Activated naive CD4-positive, alpha-beta T cell treated with anti-CD3 and anti-CD28 coated beads for 36 hours (primary cell): ENCODE data around the gene SBNO1. TPM values are rescaled to one million over a fixed set of nuclear protein-coding genes. Genes with fewer than 3 reads are reported as not detected.
A peak's percentile ranks its signal among the peaks of the same experiment; 100 is the strongest.

Experiments used
- CTCF ChIA-PET: fragments of 350-600 bp; sonication (Branson Sonifier 250); formaldehyde crosslinking; loops from one replicate; lab custom pipeline; 2021; ENCODE audit warnings: antibody characterized with exemption; lab: Charles Lee
- DNase-seq: peaks from one replicate; pipeline ENCODE4 v3.0.0-alpha.2; 2020
- H3K27ac Mint-ChIP-seq: one replicate; pipeline ENCODE4 v1.8.0; 2021; ENCODE audit warnings: mild to moderate bottlenecking, mixed read lengths
- H3K27me3 Mint-ChIP-seq: one replicate; pipeline ENCODE4 v1.8.0; 2021; ENCODE audit warnings: low read depth, mixed read lengths
- H3K36me3 Mint-ChIP-seq: one replicate; pipeline ENCODE4 v1.8.0; 2021; ENCODE audit warnings: low read depth, mixed read lengths
- H3K4me1 Mint-ChIP-seq: one replicate; pipeline ENCODE4 v1.8.0; 2021; ENCODE audit warnings: low read depth, mixed read lengths
- H3K4me3 Mint-ChIP-seq: one replicate; pipeline ENCODE4 v1.8.0; 2021; ENCODE audit warnings: mild to moderate bottlenecking, moderate library complexity, mixed read lengths
- H3K9me3 Mint-ChIP-seq: one replicate; pipeline ENCODE4 v1.8.0; 2021; ENCODE audit warnings: mixed read lengths
- intact Hi-C: fragments of 100-400 bp; cut with micrococcal nuclease; formaldehyde crosslinking; loops from one replicate; pipeline ENCODE4 v1.15.1; 2023
- total RNA-seq, 2 experiments: library from RNA; stranded (reverse); gene quantifications; one replicate each; pipeline ENCODE4 v1.2.3, GENCODE V29; 2021

The SBNO1 gene
- total RNA-seq, 2 experiments from 2014 or later = 40.4 to 43.0 TPM

DNA sequence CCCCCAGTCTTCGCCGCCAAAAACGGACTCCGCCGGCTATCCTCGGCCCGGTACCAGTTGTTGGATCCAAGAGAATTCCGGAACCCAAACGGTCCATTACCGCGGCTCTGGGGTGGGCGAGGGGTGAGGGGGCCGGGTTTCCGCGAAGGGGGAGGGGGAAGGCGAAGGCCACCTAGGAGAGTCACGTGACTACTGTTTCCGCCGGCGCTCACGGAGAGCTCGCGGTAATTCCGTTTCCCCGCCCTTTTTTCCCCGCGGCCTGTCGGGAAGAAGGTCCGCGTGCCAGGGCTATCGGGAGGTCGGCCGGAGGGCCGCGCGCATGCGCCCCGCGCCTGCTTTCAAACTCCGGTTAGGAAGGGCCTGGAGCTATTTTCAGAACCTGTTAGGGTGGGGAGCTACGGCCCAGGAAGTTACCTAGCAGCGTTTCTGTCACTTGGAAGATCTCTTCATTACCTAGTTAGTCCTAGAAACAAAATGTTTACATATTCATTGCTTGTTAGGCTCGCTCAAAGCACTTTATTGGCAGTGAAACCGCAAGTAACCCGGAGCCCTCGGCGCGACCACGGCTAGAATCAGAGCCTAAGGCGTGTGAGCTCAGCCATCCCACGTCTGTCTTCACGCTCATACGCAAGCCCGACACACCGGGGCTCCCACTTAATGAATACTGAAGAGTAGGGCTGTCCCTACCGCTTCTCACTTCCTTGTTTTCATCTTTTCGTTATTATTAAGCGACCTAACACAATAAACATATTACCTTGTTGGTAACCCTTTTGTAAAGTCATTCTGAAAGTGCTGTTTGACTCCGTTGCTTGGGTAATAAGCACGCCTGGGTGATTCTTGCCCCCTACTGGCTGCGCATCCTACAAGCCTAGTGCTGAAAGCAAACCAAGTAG is 624 bp upstream of the SBNO1 start:
- Mint-ChIP-seq H3K4me1 (peaks cover 24% of the 10 kb centered on the region), H3K4me3 (peak overlapping the region; percentile 85), H3K9me3 (no peaks in the 10 kb centered on the region), H3K27me3 (no peaks in the 10 kb centered on the region), H3K36me3 (peaks cover 1% of the 10 kb centered on the region), H3K27ac (peak overlapping the region; percentile 99)
- intact Hi-C loops = loop anchor here (1.0 to 10.0 kb wide), 20 partner anchors 18 to 1552 kb away; partner anchors contain the start of genes CCDC92, CDK2AP1, DDX55 and EIF2B1
- CTCF ChIA-PET = interaction anchor here (0.5 to 1.5 kb wide), 15 partner anchors 9 to 330 kb away, joined by 3 to 6 read pairs (median 4); partner anchors contain the start of gene KMT5A
- peak; percentile 98 for DNase-seq

GRCh38 chr12:123363740-123364531 is 711 bp downstream of the SBNO1 start:
- H3K9me3 Mint-ChIP-seq = no peaks in the 10 kb centered on the region
- H3K4me3 Mint-ChIP-seq = peak overlapping the region; percentile 85
- H3K27ac Mint-ChIP-seq = peak overlapping the region; percentile 81
- intact Hi-C loops = loop anchor here (2.0 to 10.0 kb wide), 3 partner anchors 389 to 641 kb away; partner anchors contain the start of gene OGFOD2
- no peaks in the 10 kb centered on the region for H3K27me3 Mint-ChIP-seq
- H3K36me3 Mint-ChIP-seq = peaks cover 1% of the 10 kb centered on the region
- H3K4me1 Mint-ChIP-seq = peaks cover 28% of the 10 kb centered on the region
- CTCF ChIA-PET = interaction anchor here (0.6 to 1.0 kb wide), 2 partner anchors 10 to 25 kb away, joined by 3 to 4 read pairs; no protein-coding TSS in a partner anchor
- DNase-seq = peak; percentile 40

GRCh38 chr12:123363390-123363739 is 1.3 kb downstream of the SBNO1 start:
- peaks cover 28% of the 10 kb centered on the region for H3K4me1 Mint-ChIP-seq
- CTCF ChIA-PET = interaction anchor here (0.6 to 1.0 kb wide), 4 partner anchors 10 to 239 kb away, joined by 3 to 4 read pairs (median 3); no protein-coding TSS in a partner anchor

DNA sequence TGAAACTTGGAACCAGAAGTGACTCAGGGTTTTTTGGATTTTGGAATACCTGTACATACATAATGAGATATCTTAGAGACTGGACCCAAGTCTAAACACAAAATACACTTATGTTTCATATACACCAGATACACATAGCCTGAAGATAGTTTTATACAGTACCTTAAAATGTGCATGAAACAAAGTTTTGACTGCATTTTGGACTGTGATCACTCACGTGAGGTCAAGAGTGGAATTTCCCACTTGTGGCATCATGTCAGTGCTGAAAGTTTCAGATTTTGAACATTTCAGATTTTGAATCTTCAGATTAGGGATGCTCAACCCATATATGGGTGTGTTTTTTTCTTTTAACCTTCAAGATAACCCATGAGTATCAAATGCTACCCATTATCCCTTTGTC is 6.6 kb downstream of the SBNO1 start:
- intact Hi-C loops = no loop called here
- CTCF ChIA-PET = interaction anchor here (0.5 to 0.6 kb wide), 2 partner anchors 15 to 1285 kb away, joined by 3 to 8 read pairs; no protein-coding TSS in a partner anchor
- Mint-ChIP-seq H3K27me3 (no peaks in the 10 kb centered on the region), H3K36me3 (no peaks in the 10 kb centered on the region), H3K9me3 (no peaks in the 10 kb centered on the region), H3K4me3 (no peak overlapping the region), H3K27ac (no peak overlapping the region), H3K4me1 (peaks cover 53% of the 10 kb centered on the region)
- DNase-seq = no peak

More at GRCh38 chr12:123363390-123363739, 1.3 kb downstream of the SBNO1 start:
- Mint-ChIP-seq H3K9me3 (no peaks in the 10 kb centered on the region), H3K27me3 (no peaks in the 10 kb centered on the region), H3K4me3 (peak overlapping the region; percentile 85), H3K36me3 (peaks cover 1% of the 10 kb centered on the region), H3K27ac (peak overlapping the region; percentile 81)
- DNase-seq = no peak
- intact Hi-C loops = loop anchor here (10.0 kb wide), 2 partner anchors 489 to 641 kb away; no protein-coding TSS in a partner anchor

DNA sequence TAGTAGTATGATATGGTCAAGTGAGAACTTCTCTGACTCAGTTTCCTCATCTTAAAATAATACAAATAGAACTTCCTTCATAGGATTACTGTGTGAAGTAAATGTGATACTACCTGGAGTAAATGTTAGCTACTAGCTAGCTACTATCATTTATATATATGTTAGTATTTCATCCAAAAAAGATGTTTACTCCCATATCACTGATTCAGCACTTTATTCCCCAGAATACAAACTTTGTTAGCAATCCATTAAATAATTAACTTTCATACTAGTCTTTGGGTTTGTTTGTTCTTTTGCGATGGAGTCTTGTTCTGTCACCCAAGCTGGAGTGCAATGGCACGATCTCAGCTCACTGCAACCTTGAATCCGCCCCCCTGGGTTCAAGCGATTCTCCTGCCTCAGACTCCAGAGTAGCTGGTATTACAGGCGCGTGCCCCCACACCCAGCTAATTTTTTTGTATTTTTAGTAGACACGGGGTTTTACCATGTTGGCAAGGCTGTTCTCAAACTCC is 8.4 kb downstream of the SBNO1 start:
- Mint-ChIP-seq H3K27ac (no peak overlapping the region), H3K4me3 (no peak overlapping the region), H3K4me1 (peaks cover 60% of the 10 kb centered on the region), H3K9me3 (no peaks in the 10 kb centered on the region), H3K27me3 (no peaks in the 10 kb centered on the region), H3K36me3 (no peaks in the 10 kb centered on the region)
- CTCF ChIA-PET = interaction anchor here (0.8 to 1.3 kb wide), 3 partner anchors 9 to 226 kb away, joined by 3 to 4 read pairs (median 4); partner anchors contain the start of genes KMT5A and SBNO1
- no peak for DNase-seq
- intact Hi-C loops = no loop called here

DNA sequence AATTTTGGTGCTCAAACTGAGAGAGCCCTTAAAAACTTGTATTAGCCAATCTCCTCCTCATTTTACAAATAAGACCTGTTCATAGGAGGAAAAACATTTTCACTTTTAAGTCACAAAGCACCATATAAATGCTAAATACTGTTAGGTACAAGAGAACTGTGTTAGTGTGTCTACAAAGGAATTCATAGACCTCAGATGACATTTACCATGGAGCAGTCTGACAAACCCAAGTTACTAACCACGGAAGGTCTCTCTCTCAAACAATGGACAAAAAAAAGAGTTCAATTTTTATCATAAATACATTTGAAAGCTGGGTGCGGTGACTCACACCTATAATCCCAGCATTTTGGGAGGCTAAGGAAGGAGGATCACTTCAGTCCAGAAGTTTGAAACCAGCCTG is 10.0 kb downstream of the SBNO1 start:
- Mint-ChIP-seq H3K9me3 (no peaks in the 10 kb centered on the region), H3K27ac (no peak overlapping the region), H3K27me3 (no peaks in the 10 kb centered on the region)

GRCh38 chr12:123351349-123351748 is 13.3 kb downstream of the SBNO1 start:
- Mint-ChIP-seq H3K4me3 (no peak overlapping the region), H3K4me1 (peaks cover 40% of the 10 kb centered on the region), H3K27ac (no peak overlapping the region), H3K27me3 (no peaks in the 10 kb centered on the region), H3K9me3 (no peaks in the 10 kb centered on the region), H3K36me3 (peaks cover 5% of the 10 kb centered on the region)
- no peak for DNase-seq
- CTCF ChIA-PET = interaction anchor here (0.6 kb wide), 1 partner anchor 37 kb away, joined by 4 read pairs; no protein-coding TSS in a partner anchor
- intact Hi-C loops = no loop called here

More for the DNA sequence above, 10.0 kb downstream of the SBNO1 start:
- Mint-ChIP-seq H3K36me3 (no peaks in the 10 kb centered on the region), H3K4me1 (peaks cover 52% of the 10 kb centered on the region), H3K4me3 (no peak overlapping the region)
- CTCF ChIA-PET = interaction anchor here (1.0 to 1.3 kb wide), 2 partner anchors 12 to 228 kb away, joined by 3 to 4 read pairs; no protein-coding TSS in a partner anchor
- DNase-seq = no peak
- intact Hi-C loops = no loop called here

DNA sequence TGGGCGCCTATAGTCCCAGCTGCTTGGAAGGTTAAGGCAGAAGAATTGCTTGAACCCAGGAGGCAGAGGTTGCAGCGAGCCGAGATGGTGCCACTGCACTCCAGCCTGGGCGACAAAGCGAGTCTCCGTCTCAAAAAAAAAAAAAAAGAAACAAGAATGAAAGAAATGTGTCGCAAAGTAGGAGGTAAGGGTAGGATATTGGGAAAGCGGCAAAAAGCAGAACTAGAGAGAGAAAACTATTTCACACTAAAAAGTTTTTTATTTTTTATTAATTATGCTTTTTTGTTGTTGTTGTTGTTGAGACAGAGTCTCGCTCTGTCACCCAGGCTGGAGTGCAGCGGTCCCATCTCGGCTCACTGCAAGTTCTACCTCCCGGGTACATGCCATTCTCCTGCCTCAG is 17.7 kb downstream of the SBNO1 start:
- no peak overlapping the region for H3K27ac Mint-ChIP-seq
- peaks cover 9% of the 10 kb centered on the region for H3K4me1 Mint-ChIP-seq
- peaks cover 18% of the 10 kb centered on the region for H3K36me3 Mint-ChIP-seq
- H3K4me3 Mint-ChIP-seq = no peak overlapping the region
- intact Hi-C loops = no loop called here
- H3K27me3 Mint-ChIP-seq = no peaks in the 10 kb centered on the region
- CTCF ChIA-PET = no interaction called here
- no peak for DNase-seq
- no peaks in the 10 kb centered on the region for H3K9me3 Mint-ChIP-seq

GRCh38 chr12:123344086-123344485 is 20.6 kb downstream of the SBNO1 start:
- Mint-ChIP-seq H3K4me1 (no peaks in the 10 kb centered on the region), H3K36me3 (peaks cover 28% of the 10 kb centered on the region), H3K27ac (no peak overlapping the region), H3K4me3 (no peak overlapping the region), H3K9me3 (no peaks in the 10 kb centered on the region), H3K27me3 (no peaks in the 10 kb centered on the region)
- DNase-seq = no peak
- intact Hi-C loops = no loop called here
- CTCF ChIA-PET = no interaction called here

DNA sequence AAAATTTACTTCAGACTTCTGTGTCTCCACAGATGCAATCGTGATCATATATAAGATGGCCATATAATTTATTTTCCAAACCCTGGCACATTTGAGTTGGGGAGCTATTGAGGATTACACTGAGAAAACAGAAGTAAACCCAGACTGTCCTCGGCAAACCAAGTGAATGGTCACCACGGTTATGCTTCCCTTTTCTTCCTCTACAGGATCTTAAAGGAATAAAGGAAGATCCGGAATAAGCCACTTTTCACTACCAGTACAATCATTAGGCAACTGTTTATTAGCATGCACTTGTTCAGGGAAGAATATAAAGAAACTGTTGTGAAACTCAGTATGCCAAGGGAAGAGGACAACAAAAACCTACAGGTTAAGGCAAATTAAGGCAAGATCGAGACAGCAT is 27.6 kb downstream of the SBNO1 start:
- Mint-ChIP-seq H3K27ac (no peak overlapping the region), H3K4me3 (no peak overlapping the region), H3K9me3 (no peaks in the 10 kb centered on the region), H3K4me1 (peaks cover 5% of the 10 kb centered on the region), H3K27me3 (no peaks in the 10 kb centered on the region), H3K36me3 (peaks cover 22% of the 10 kb centered on the region)
- no peak for DNase-seq
- intact Hi-C loops = no loop called here
- CTCF ChIA-PET = no interaction called here

GRCh38 chr12:123336530-123336929 is 28.1 kb downstream of the SBNO1 start:
- Mint-ChIP-seq H3K9me3 (no peaks in the 10 kb centered on the region), H3K4me1 (peaks cover 5% of the 10 kb centered on the region), H3K27me3 (no peaks in the 10 kb centered on the region), H3K27ac (no peak overlapping the region), H3K36me3 (peaks cover 26% of the 10 kb centered on the region), H3K4me3 (no peak overlapping the region)
- CTCF ChIA-PET = no interaction called here
- DNase-seq = no peak
- intact Hi-C loops = no loop called here

- Mint-ChIP-seq H3K4me3 (no peak overlapping the region), H3K36me3 (peaks cover 28% of the 10 kb centered on the region), H3K27ac (no peak overlapping the region), H3K4me1 (peaks cover 5% of the 10 kb centered on the region), H3K27me3 (no peaks in the 10 kb centered on the region), H3K9me3 (no peaks in the 10 kb centered on the region)
- no peak for DNase-seq
- intact Hi-C loops = no loop called here
- CTCF ChIA-PET = no interaction called here
Measured at GRCh38 chr12:123335490-123335889, 29.2 kb downstream of the SBNO1 start.
